ENCODE data around the gene MRPL22. TPM values are rescaled to one million over a fixed set of nuclear protein-coding genes. Genes with fewer than 3 reads are reported as not detected.

MRPL22 gene
- total RNA-seq, 4 donors from 2014 or later, result 5.8 to 40.6 (median 14.0) TPM

GRCh38 chr5:154916874-154917273 lies 24.0 kb upstream of the MRPL22 start:
- Histone ChIP-seq H3K4me3 (no peak overlapping the region), H3K36me3 (peaks cover 0 to 62% (median 0%) of the 10 kb centered on the region in 3 donors), H3K9me3 (no peaks in the 10 kb centered on the region), H3K27ac (no peak overlapping the region), H3K4me1 (no peaks in the 10 kb centered on the region), H3K27me3 (no peaks in the 10 kb centered on the region)
- peak in 1 of 3 donors; percentile 63 for DNase-seq
- no peak for TF ChIP-seq CTCF (IDR thresholded peaks at IDR 0.05)
- no peak for TF ChIP-seq POLR2A (IDR thresholded peaks at IDR 0.05)

GRCh38 chr5:154917757-154918156 lies 23.1 kb upstream of the MRPL22 start:
- DNase-seq, result no peak
- Histone ChIP-seq H3K36me3 (peaks cover 0 to 56% (median 0%) of the 10 kb centered on the region in 3 donors), H3K4me1 (no peaks in the 10 kb centered on the region), H3K27ac (no peak overlapping the region), H3K4me3 (no peak overlapping the region), H3K27me3 (no peaks in the 10 kb centered on the region), H3K9me3 (no peaks in the 10 kb centered on the region)
- TF ChIP-seq POLR2A (IDR thresholded peaks at IDR 0.05), result no peak
- TF ChIP-seq CTCF (IDR thresholded peaks at IDR 0.05), result no peak

- Histone ChIP-seq H3K36me3 (peaks cover 0 to 67% (median 0%) of the 10 kb centered on the region in 3 donors), H3K27me3 (no peaks in the 10 kb centered on the region), H3K9me3 (no peaks in the 10 kb centered on the region), H3K4me3 (no peak overlapping the region), H3K4me1 (no peaks in the 10 kb centered on the region), H3K27ac (no peak overlapping the region)
- no peak for DNase-seq
- TF ChIP-seq CTCF (IDR thresholded peaks at IDR 0.05), result no peak
- TF ChIP-seq POLR2A (IDR thresholded peaks at IDR 0.05), result no peak
These were observed 17.1 kb upstream of the MRPL22 start for GRCh38 chr5:154923441-154924430.

- TF ChIP-seq POLR2A (IDR thresholded peaks at IDR 0.05) (no peak), CTCF (IDR thresholded peaks at IDR 0.05) (no peak)
- no peak for DNase-seq
- Histone ChIP-seq H3K4me3 (no peak overlapping the region), H3K36me3 (peaks cover 0 to 40% (median 0%) of the 10 kb centered on the region in 3 donors), H3K27me3 (no peaks in the 10 kb centered on the region), H3K9me3 (no peaks in the 10 kb centered on the region), H3K4me1 (peaks cover 0 to 10% (median 5%) of the 10 kb centered on the region in 4 donors), H3K27ac (no peak overlapping the region)
These were observed 7.3 kb upstream of the MRPL22 start for GRCh38 chr5:154933537-154933936.

- DNase-seq, result no peak
- Histone ChIP-seq H3K4me1 (peaks cover 0 to 10% (median 5%) of the 10 kb centered on the region in 4 donors), H3K27ac (no peak overlapping the region), H3K27me3 (no peaks in the 10 kb centered on the region), H3K36me3 (peaks cover 0 to 30% (median 0%) of the 10 kb centered on the region in 3 donors), H3K4me3 (no peak overlapping the region), H3K9me3 (no peaks in the 10 kb centered on the region)
- no peak for TF ChIP-seq POLR2A (IDR thresholded peaks at IDR 0.05)
- TF ChIP-seq CTCF (IDR thresholded peaks at IDR 0.05), result no peak
These were observed 6.0 kb upstream of the MRPL22 start for GRCh38 chr5:154934881-154935280.
